Activated CD8-positive, alpha-beta memory T cell treated with anti-CD3 and anti-CD28 coated beads for 1 hour (primary cell): ENCODE results near the gene DLG2.
"Not testable (repeated sequence)": the region's sequence is repeated elsewhere in the genome, so short reads cannot be mapped to it uniquely, and the experiment has no call there.

Experiments used
- DNase-seq, 2 donors: peaks; one replicate each; pipeline ENCODE4 v3.0.0-alpha.2; 2020; ENCODE audit warnings: low read depth in 1 of 2; ENCODE audit errors: extremely low read depth in 1 of 2

Gene DLG2

DNA sequence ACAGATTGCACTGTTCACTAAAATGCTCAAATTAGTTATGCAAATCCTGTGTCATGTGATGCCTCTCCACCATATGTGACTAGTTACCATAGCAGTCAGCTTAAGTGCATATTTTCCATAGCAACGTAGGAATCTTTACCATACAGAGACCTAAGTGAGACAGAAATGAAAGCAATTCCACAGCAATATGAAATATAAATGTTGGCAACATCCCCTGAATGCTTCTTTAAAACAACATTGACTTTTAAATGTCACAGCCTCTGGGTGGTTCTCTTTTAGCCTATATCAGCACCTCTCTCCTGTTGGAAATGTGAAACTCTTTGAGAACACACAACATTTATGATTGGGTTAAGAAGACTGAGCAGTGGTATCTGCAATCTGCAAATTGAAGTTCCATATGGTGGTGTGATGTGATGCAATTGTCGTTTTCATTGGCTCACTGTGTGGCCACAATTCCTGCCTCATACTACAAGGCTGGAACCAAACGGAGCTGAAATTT lies 814.6 kb downstream of the DLG2 start:
- no peak for DNase-seq

GRCh38 chr11:84806354-84806753 lies 820.8 kb downstream of the DLG2 start:
- no peak for DNase-seq

- no peak for DNase-seq
These were observed 823.1 kb downstream of the DLG2 start for GRCh38 chr11:84804041-84804440.

DNA sequence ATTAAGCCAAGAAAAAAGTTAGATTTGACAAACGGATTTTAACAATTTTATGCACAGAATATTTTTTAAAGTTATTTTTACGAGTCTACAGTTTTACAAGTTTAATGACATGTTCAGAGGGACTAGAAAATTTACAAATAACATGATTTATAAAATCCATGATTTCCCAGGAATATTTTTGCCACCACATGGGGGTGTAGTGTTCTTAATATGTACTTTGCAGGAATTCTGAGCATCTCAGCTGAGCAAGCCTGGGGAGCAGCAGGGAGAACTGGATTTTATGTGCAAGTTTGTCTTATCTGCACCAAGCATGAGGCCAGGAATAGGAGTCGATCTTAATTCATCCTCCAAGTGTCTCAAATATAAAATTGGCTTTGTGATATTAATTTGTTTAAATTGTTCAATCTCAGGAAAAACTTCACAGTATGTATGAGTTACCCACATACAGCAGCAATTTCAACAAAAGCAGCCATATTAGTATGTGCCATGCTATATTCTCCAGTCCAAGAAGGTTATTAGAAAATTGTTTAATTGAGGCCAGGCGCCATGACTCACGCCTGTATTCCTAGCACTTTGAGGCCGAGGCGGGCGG lies 826.3 kb downstream of the DLG2 start:
- DNase-seq, result no peak

GRCh38 chr11:84799112-84799511 lies 828.0 kb downstream of the DLG2 start:
- no peak for DNase-seq

- DNase-seq, result no peak
These were observed 831.4 kb downstream of the DLG2 start for GRCh38 chr11:84795698-84796097.

DNA sequence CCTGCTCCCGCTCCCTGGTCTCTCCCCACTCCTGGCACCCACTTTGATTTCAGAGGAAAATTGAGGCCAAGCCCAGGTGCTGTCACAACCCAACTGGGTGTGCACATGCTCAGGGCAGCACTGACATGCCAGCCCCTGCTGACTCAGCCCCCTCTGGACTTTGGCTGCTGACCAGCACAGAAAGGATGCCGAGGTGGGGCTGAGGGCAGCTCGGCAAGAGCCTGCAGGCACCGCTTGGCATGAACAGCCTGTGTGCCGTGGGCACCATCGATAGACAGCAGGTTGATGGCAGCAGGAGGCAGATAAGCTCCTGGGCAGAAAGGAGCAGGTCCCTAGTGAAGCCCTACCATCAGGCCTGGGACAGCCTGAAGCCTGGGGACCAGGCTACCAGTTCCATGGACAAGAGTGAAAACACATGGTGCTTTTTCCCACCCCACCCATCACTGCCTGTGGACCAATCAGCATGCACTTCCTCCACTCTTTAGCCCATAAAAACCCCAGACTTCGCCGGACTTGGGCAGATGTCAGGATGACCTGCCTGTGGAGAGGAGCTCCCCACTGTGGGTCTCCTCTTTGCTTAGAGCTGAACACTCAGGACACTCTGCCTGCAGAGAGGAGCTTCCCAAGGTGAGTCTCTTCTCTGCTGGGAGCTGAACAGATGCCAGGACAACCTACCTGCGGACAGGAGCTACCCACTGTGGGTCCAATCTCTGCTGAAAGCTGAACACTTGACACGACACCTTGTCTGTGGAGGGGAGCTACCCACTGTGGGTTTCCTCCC lies 832.3 kb downstream of the DLG2 start:
- no peak for DNase-seq

DNA sequence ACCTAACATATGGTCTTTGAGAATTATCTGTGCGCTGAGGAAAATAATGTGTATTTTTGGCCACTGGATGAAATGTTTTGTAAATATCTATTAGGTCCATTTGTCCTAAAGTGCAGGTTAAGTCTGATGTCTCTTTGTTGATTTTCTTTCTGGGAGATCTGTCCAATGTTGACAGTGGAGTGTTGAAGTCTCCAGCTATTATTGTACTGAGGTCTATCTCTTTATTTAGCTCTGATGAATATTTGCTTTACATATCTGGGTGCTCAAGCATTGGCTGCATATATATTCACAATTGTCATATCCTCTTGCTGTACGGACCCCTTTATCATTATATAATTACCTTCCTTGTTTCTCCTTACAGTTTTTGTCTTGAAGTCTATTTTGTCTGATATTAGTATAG lies 833.8 kb downstream of the DLG2 start:
- DNase-seq, result no peak

DNA sequence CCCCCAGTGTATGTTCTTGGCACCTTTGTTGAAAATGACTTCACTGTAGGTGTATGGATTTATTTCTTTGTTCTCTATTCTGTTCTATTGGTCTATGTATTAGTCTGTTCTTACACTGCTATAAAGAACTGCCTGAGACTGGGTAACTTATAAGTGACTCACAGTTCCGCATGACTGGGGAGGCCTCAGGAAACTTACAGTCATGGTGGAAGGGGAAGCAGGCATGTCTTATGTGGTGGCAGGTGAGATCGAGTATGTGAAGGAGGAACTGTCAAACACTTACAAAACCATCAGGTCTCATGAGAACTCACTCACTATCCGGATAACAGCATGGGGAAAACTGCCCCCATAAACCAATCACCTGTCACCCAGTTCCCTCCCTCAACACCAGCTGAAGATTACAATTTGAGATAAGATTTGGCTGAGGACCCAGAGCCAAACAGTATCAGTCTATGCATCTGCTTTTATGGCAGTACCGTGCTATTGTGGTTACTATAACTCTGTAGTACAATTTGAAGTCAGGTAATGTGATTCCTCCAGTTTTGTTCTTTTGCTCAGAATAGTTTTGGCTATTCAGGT lies 836.2 kb downstream of the DLG2 start:
- DNase-seq, result no peak

DNA sequence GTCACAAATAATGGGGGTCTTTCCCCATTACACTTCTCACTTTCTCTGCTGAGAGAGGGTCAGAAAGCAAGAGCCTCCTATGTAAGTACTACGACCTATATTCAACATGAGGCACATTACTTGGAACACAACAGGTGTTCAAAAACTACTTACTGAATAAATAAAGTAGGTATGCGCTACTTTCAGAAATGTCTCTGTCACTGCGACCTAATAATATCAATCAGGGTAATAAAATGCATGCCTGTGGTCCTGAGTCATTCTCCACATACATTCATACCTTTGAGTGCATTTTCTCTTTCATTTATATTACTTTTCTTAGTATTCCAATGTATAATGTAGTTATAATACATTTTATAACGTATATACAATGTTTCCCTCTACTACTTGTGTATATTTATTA lies 838.9 kb downstream of the DLG2 start:
- DNase-seq, result no peak

DNA sequence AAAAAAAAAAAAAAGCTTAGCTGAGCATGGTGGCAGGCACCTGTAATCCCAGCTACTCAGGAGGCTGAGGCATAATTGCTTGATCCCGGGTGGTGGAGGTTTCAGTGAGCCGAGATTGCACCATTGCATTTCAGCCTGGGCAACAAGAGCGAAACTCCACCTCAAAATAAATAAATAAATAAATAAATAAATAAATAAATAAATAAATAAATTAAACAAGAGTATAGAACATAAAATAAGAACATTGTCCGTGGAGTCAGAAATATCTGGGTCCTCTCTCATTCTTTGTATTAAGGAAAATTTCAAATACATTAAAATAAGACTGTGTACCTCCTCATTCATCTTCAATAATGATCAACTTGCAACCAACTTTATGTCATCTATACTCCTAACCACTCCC lies 843.0 kb downstream of the DLG2 start:
- DNase-seq, result not testable (repeated sequence)

DNA sequence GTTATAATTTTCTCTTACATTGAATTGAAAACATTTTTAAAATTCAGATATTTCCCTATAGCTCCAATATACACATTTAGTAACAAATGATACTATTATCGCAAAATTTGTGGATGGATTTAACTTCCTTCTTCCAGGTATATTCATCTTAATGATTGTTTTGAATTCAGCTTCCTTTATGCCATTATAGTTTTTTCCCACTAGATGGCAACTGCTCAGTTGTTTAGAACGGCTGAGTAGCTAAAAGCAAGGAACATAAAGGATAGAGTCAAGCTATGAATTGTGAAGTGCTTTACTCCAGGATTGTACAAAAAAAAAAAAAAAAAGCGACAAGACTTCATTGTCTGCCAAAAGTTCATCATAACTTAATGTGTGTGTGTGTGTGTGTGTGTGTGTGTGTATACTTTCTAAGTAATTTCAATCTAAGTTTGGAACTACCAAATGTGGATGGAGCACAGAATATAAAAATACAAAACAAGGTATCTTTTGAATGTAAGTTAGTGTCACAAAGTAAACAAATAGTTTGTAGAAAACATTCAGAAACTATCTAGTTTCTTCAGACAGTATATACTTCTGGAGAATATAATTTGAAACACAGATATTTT lies 846.4 kb downstream of the DLG2 start:
- no peak for DNase-seq

DNA sequence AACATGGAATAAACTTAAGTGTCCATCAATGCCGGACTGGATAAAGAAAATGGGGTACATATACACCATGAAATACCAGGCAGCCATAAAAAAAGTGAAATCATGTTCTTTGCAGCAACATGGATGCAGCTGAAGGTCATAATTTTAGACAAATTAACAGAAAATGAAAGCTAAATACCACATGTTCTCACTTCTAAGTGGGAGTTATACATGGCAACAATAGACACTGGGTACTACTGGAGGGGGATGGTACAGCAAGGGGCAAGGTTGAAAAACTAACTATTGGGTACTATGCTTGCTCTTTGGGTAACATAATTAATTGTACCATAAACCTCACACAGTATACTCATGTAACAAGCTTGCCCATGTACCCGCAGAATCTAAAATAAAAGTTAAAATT lies 851.6 kb downstream of the DLG2 start:
- DNase-seq, result no peak

GRCh38 chr11:84763931-84764330 lies 863.2 kb downstream of the DLG2 start:
- DNase-seq, result no peak

DNA sequence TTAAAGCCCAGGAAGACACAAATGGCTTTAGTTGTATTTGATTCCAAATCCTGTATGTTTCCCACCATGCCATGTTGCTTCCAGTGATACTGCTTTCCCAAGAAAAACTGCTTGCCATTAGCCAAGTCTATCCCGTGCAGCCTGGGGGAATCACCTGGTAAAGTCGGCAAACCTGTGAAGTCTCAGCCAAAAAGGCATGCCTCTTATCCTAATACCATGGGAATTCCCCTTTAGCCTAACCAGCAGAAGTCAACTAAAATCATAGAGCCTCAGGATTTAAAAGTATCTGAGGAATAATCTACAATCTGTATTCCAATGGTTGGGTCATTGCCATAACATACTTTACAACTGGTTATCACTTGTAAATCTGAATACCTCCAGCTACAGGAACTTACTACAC lies 869.4 kb downstream of the DLG2 start:
- DNase-seq, result no peak

DNA sequence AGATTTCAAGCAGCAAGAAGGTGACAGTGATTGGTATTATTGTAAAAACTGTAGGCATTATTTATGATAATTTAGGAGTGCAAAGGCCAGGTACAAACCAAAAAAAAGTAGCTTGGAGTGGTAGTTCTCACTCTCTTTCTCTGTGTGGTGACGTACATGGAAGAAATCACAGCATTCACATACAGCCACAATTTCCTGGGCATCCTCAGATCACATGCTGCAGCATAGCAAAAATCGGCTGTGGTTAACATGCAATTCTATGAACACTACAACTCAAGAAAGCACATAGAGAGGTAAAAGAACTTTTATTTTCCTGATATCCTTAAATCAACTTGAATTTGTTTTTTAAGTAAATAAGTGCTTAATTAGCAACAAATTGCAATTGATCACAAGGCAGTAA lies 875.8 kb downstream of the DLG2 start:
- DNase-seq, result no peak

GRCh38 chr11:84747871-84748270 lies 879.3 kb downstream of the DLG2 start:
- DNase-seq, result no peak

DNA sequence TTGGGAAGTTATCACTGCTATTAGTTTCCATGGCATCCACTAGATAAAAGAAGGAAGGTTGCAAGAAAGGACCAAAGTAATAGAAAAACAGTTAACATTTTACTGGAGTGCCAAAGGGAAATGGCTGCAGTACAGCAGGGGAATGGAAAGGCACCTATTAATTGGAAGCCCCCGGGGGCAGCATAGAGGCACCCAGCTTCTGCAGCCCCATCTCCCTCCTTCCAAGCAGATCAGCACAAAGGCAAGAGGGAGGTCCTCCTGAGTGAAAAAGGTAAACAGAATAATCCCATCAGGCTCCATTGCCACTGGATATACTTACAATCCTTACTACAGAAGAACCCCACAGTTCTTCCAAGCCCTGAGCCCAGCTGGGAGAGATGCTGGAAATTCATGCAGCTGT lies 887.1 kb downstream of the DLG2 start:
- no peak for DNase-seq

DNA sequence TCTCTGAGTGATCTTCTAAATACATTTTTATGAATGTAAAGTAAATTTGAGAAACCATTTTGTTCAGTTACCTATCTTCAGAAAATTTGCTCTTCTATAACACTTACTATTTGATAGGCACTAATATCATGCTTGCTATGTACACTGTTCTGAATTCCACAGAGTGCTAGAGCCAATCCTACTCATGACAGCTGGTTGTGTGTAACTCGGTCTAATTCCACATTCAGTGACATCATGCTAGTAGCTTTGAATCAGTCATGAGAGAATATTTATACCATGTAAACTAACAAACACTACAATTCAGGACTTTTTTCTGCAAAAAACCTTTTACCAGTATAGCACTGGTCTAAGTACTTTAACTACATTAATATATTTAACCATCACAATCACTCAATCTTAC lies 902.9 kb downstream of the DLG2 start:
- no peak for DNase-seq

DNA sequence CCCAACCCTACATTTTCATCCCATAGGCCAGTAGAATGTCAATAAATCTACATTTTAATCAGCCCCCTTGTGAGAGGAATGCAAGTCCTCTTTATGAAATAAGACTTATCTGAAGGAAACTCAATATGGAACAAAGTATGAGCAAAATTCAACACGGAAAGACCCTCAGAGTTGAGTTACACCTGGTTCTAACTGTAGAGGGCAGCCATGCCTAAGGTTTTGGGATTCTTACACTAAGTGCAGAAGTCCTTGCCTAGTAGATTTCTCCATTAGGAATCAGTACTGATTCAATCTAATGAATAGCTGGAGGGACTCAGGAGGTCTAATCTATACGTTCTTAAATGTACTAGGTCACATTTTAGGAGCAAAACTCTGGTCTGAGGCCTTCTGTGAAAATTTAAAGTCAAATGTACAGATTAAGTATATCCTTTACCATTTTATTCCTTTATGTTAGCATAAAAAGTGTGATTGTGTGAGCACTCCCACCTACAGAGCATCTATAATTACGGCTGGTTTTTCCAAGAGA lies 904.5 kb downstream of the DLG2 start:
- no peak for DNase-seq

- DNase-seq, result no peak
These were observed 905.6 kb downstream of the DLG2 start for GRCh38 chr11:84721561-84721961.
